Measurements from ENCODE around the gene CYP19A1. TPM values are rescaled to one million over a fixed set of nuclear protein-coding genes. Genes with fewer than 3 reads are reported as not detected.

CYP19A1 gene
- total RNA-seq, 1 experiment from 2014 or later = not detected

DNA sequence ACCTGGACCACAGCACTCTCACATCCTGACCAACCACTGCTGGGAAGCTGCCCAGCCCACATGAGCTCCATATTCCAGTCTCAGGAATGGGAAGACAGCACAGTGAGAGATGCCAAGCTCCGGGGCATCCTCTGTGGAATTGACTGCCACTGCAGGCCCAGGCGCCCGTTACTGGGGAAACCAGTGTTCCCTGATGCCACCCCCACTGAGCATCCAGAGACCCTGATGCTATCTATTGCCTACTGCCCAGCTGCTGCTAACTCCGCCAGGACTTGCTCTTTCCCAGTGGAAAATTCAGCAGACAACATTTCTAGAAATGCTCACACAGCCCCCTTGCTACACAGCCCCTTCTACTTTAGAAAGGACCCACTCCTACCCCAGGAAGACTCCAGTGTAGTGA is 57.6 kb downstream of the CYP19A1 start:
- DNase-seq (ENCODE audit: low read depth, low spot score) (no peak), ATAC-seq (no peak)
- H3K4me2 ChIP-seq (ENCODE audit: low read length) = no peak overlapping the region
- H3K4me3 ChIP-seq (replicated peaks in 1 of 2; ENCODE audit: low read depth in 1 of 2, low read length in 2 of 2) = no peak overlapping the region
- H3K9ac ChIP-seq (ENCODE audit: low read length) = no peak overlapping the region
- intact Hi-C loops (cut with micrococcal nuclease) = loop anchor here (1.0 to 10.0 kb wide), 4 partner anchors 100 to 218 kb away; no protein-coding TSS in a partner anchor
- no peaks in the 10 kb centered on the region for H3K36me3 ChIP-seq (ENCODE audit: control insufficient read depth in 1 of 2, insufficient read depth in 2 of 2, low read length in 2 of 2)
- RAD21 ChIA-PET (ENCODE audit: low non-redundant PET in 1 of 2, low total read pairs in 2 of 2, uncharacterized antibody in 2 of 2, unreplicated experiment in 2 of 2) = interaction anchor here in 1 of 2 experiments (0.9 kb wide), 1 partner anchor 100 kb away, joined by 3 read pairs; no protein-coding TSS in a partner anchor
- H4K20me1 ChIP-seq (ENCODE audit: insufficient read depth) = no peaks in the 10 kb centered on the region; the same call in 1 of the 2 replicates
- H2AFZ ChIP-seq (ENCODE audit: low read depth, low read length, poor library complexity, severe bottlenecking) = no peak overlapping the region
- CTCF ChIA-PET = interaction anchor here (0.7 to 1.8 kb wide), 7 partner anchors 9 to 122 kb away, joined by 3 to 9 read pairs (median 3); no protein-coding TSS in a partner anchor
- TF ChIP-seq SP1 (IDR thresholded peaks at IDR 0.05; ENCODE audit: low read depth) (no peak), POLR2A (IDR thresholded peaks at IDR 0.05; ENCODE audit: borderline replicate concordance, extremely low read depth, insufficient read depth, insufficient read length) (no peak), ZFX (IDR thresholded peaks at IDR 0.05) (no peak), SIN3A (IDR thresholded peaks at IDR 0.05; ENCODE audit: low read depth) (no peak), YY1 (IDR thresholded peaks at IDR 0.05; ENCODE audit: extremely low read depth, insufficient replicate concordance, low read depth, low read length) (no peak)
- TF ChIP-seq, protein P1, sequence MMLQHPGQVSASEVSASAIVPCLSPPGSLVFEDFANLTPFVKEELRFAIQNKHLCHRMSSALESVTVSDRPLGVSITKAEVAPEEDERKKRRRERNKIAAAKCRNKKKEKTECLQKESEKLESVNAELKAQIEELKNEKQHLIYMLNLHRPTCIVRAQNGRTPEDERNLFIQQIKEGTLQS (IDR thresholded peaks at IDR 0.05) = no peak
- TF ChIP-seq, protein P2, sequence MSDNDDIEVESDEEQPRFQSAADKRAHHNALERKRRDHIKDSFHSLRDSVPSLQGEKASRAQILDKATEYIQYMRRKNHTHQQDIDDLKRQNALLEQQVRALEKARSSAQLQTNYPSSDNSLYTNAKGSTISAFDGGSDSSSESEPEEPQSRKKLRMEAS (IDR thresholded peaks at IDR 0.05) = no peak
- no TSS peak for BruUV-seq (replicated peaks)
- H3K79me2 ChIP-seq (ENCODE audit: insufficient read depth, low read length) = no peaks in the 10 kb centered on the region
- no peaks in the 10 kb centered on the region for H3K9me3 ChIP-seq (ENCODE audit: control insufficient read depth in 1 of 2, insufficient read depth in 1 of 2, low read depth in 1 of 2, low read length in 2 of 2)
- no peaks in the 10 kb centered on the region for H3K9me2 ChIP-seq (ENCODE audit: insufficient read depth)
- peaks cover 5% of the 10 kb centered on the region; the same call in 1 of the 2 replicates for H3K27me3 ChIP-seq (ENCODE audit: insufficient read depth, low read length)
- no peaks in the 10 kb centered on the region for H3K4me1 ChIP-seq (ENCODE audit: control insufficient read depth in 1 of 2, insufficient read depth in 2 of 2, low read length in 2 of 2)
- no peak overlapping the region for H3K27ac ChIP-seq (ENCODE audit: low read depth, low read length)
- POLR2A ChIA-PET = no interaction called here

DNA sequence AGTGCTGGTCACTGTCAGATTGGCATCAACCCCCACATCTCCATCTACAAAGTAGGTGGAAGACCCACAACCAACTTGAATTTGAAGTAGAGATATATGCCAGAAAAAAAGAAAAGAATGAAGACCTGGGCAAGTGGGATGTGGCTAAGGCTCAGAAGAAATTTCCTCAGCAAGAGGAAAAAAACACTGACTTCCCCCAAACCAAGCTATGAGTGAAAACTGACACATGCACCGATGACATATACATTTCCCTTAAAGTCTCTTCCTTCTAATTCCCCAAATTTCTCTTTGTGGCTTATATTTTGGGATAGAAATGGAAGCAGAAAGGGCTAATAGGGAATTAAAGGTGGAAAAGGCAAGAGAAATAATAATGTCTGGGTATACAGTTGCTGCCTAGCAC is 59.0 kb downstream of the CYP19A1 start:
- H3K4me1 ChIP-seq (ENCODE audit: control insufficient read depth in 1 of 2, insufficient read depth in 2 of 2, low read length in 2 of 2) = no peaks in the 10 kb centered on the region
- no TSS peak for BruUV-seq (replicated peaks)
- H3K4me3 ChIP-seq (replicated peaks in 1 of 2; ENCODE audit: low read depth in 1 of 2, low read length in 2 of 2) = no peak overlapping the region
- H3K27me3 ChIP-seq (ENCODE audit: insufficient read depth, low read length) = peaks cover 5% of the 10 kb centered on the region; the same call in 1 of the 2 replicates
- no peak overlapping the region for H3K27ac ChIP-seq (ENCODE audit: low read depth, low read length)
- ATAC-seq = no peak
- no peak overlapping the region for H2AFZ ChIP-seq (ENCODE audit: low read depth, low read length, poor library complexity, severe bottlenecking)
- no peaks in the 10 kb centered on the region for H3K9me2 ChIP-seq (ENCODE audit: insufficient read depth)
- CTCF ChIA-PET = no interaction called here
- no peak for DNase-seq (ENCODE audit: low read depth, low spot score)
- intact Hi-C loops (cut with micrococcal nuclease) = no loop called here
- H3K4me2 ChIP-seq (ENCODE audit: low read length) = no peak overlapping the region
- no peak overlapping the region for H3K9ac ChIP-seq (ENCODE audit: low read length)
- no peaks in the 10 kb centered on the region for H3K36me3 ChIP-seq (ENCODE audit: control insufficient read depth in 1 of 2, insufficient read depth in 2 of 2, low read length in 2 of 2)
- no peaks in the 10 kb centered on the region; the same call in 1 of the 2 replicates for H4K20me1 ChIP-seq (ENCODE audit: insufficient read depth)
- H3K79me2 ChIP-seq (ENCODE audit: insufficient read depth, low read length) = no peaks in the 10 kb centered on the region
- POLR2A ChIA-PET = no interaction called here
- RAD21 ChIA-PET (ENCODE audit: low non-redundant PET in 1 of 2, low total read pairs in 2 of 2, uncharacterized antibody in 2 of 2, unreplicated experiment in 2 of 2) = no interaction called here
- H3K9me3 ChIP-seq (ENCODE audit: control insufficient read depth in 1 of 2, insufficient read depth in 1 of 2, low read depth in 1 of 2, low read length in 2 of 2) = no peaks in the 10 kb centered on the region
- TF ChIP-seq POLR2AphosphoS5 (IDR thresholded peaks at IDR 0.05; ENCODE audit: low read depth, low read length) (no peak), TCF7L2 (IDR thresholded peaks at IDR 0.05; ENCODE audit: borderline replicate concordance, extremely low read depth, insufficient read depth, insufficient read length) (no peak), POLR2A (IDR thresholded peaks at IDR 0.05; ENCODE audit: borderline replicate concordance, extremely low read depth, insufficient read depth, insufficient read length) (no peak), EZH2phosphoT487 (IDR thresholded peaks at IDR 0.05; ENCODE audit: borderline replicate concordance) (no peak), YY1 (IDR thresholded peaks at IDR 0.05; ENCODE audit: extremely low read depth, insufficient replicate concordance, low read depth, low read length) (no peak), JUND (IDR thresholded peaks at IDR 0.05) (no peak), ZFX (IDR thresholded peaks at IDR 0.05) (no peak), SRF (IDR thresholded peaks at IDR 0.05; ENCODE audit: low read depth) (no peak), CEBPB (IDR thresholded peaks at IDR 0.05; ENCODE audit: low read depth) (no peak), ZNF274 (IDR thresholded peaks at IDR 0.05; ENCODE audit: low read depth, low read length) (no peak)
- TF ChIP-seq, protein P2 (IDR thresholded peaks at IDR 0.05) = no peak
- TF ChIP-seq, protein P3, sequence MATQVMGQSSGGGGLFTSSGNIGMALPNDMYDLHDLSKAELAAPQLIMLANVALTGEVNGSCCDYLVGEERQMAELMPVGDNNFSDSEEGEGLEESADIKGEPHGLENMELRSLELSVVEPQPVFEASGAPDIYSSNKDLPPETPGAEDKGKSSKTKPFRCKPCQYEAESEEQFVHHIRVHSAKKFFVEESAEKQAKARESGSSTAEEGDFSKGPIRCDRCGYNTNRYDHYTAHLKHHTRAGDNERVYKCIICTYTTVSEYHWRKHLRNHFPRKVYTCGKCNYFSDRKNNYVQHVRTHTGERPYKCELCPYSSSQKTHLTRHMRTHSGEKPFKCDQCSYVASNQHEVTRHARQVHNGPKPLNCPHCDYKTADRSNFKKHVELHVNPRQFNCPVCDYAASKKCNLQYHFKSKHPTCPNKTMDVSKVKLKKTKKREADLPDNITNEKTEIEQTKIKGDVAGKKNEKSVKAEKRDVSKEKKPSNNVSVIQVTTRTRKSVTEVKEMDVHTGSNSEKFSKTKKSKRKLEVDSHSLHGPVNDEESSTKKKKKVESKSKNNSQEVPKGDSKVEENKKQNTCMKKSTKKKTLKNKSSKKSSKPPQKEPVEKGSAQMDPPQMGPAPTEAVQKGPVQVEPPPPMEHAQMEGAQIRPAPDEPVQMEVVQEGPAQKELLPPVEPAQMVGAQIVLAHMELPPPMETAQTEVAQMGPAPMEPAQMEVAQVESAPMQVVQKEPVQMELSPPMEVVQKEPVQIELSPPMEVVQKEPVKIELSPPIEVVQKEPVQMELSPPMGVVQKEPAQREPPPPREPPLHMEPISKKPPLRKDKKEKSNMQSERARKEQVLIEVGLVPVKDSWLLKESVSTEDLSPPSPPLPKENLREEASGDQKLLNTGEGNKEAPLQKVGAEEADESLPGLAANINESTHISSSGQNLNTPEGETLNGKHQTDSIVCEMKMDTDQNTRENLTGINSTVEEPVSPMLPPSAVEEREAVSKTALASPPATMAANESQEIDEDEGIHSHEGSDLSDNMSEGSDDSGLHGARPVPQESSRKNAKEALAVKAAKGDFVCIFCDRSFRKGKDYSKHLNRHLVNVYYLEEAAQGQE (IDR thresholded peaks at IDR 0.05; ENCODE audit: low read depth) = no peak
